ENCODE measurements around the gene USP6NL. TPM values are rescaled to one million over a fixed set of nuclear protein-coding genes. Genes with fewer than 3 reads are reported as not detected.

USP6NL gene
- total RNA-seq, 2 donors from 2014 or later, result 11.2 to 18.4 TPM

- intact Hi-C loops (cut with DNase I), result no loop called here
- no peak for DNase-seq (ENCODE audit: low spot score)
Measured at GRCh38 chr10:11600280-11600679, 11.2 kb downstream of the USP6NL start.

- DNase-seq (ENCODE audit: low spot score), result no peak
- intact Hi-C loops (cut with DNase I), result no loop called here
Measured at GRCh38 chr10:11598712-11599397, 12.6 kb downstream of the USP6NL start.

GRCh38 chr10:11597470-11597869 is 14.0 kb downstream of the USP6NL start:
- intact Hi-C loops (cut with DNase I), result no loop called here
- no peak for DNase-seq (ENCODE audit: low spot score)

- no peak for DNase-seq (ENCODE audit: low spot score)
- intact Hi-C loops (cut with DNase I), result no loop called here
Measured at GRCh38 chr10:11595395-11595692, 16.1 kb downstream of the USP6NL start.

- no peak for DNase-seq (ENCODE audit: low spot score)
- intact Hi-C loops (cut with DNase I), result no loop called here
Measured at GRCh38 chr10:11594589-11595394, 16.7 kb downstream of the USP6NL start.

- intact Hi-C loops (cut with DNase I), result no loop called here
- no peak for DNase-seq (ENCODE audit: low spot score)
Measured at GRCh38 chr10:11593612-11594011, 17.8 kb downstream of the USP6NL start.

GRCh38 chr10:11589738-11590137 is 21.7 kb downstream of the USP6NL start:
- intact Hi-C loops (cut with DNase I), result no loop called here
- no peak for DNase-seq (ENCODE audit: low spot score)

GRCh38 chr10:11588873-11589574 is 22.4 kb downstream of the USP6NL start:
- intact Hi-C loops (cut with DNase I), result no loop called here
- no peak for DNase-seq (ENCODE audit: low spot score)

GRCh38 chr10:11587722-11588259 is 23.7 kb downstream of the USP6NL start:
- intact Hi-C loops (cut with DNase I), result no loop called here
- DNase-seq (ENCODE audit: low spot score), result no peak

GRCh38 chr10:11586170-11586569 is 25.3 kb downstream of the USP6NL start:
- intact Hi-C loops (cut with DNase I), result no loop called here
- DNase-seq (ENCODE audit: low spot score), result no peak

GRCh38 chr10:11581213-11581612 is 30.2 kb downstream of the USP6NL start:
- DNase-seq (ENCODE audit: low spot score), result no peak
- intact Hi-C loops (cut with DNase I), result no loop called here

GRCh38 chr10:11579885-11580284 is 31.6 kb downstream of the USP6NL start:
- intact Hi-C loops (cut with DNase I), result no loop called here
- no peak for DNase-seq (ENCODE audit: low spot score)

- DNase-seq (ENCODE audit: low spot score), result no peak
- intact Hi-C loops (cut with DNase I), result no loop called here
Measured at GRCh38 chr10:11578802-11579255, 32.6 kb downstream of the USP6NL start.

GRCh38 chr10:11576092-11576809 is 35.2 kb downstream of the USP6NL start:
- intact Hi-C loops (cut with DNase I), result no loop called here
- no peak for DNase-seq (ENCODE audit: low spot score)

GRCh38 chr10:11573497-11573896 is 38.0 kb downstream of the USP6NL start:
- no peak for DNase-seq (ENCODE audit: low spot score)
- intact Hi-C loops (cut with DNase I), result no loop called here

- intact Hi-C loops (cut with DNase I), result no loop called here
Measured at GRCh38 chr10:11570751-11571150, 40.7 kb downstream of the USP6NL start.

GRCh38 chr10:11569471-11569870 is 42.0 kb downstream of the USP6NL start:
- intact Hi-C loops (cut with DNase I), result no loop called here

More at GRCh38 chr10:11570751-11571150, 40.7 kb downstream of the USP6NL start:
- DNase-seq (ENCODE audit: low spot score), result no peak

GRCh38 chr10:11568578-11568977 is 42.9 kb downstream of the USP6NL start:
- intact Hi-C loops (cut with DNase I), result no loop called here
- no peak for DNase-seq (ENCODE audit: low spot score)

More at GRCh38 chr10:11569471-11569870, 42.0 kb downstream of the USP6NL start:
- no peak for DNase-seq (ENCODE audit: low spot score)

GRCh38 chr10:11564741-11565140 is 46.7 kb downstream of the USP6NL start:
- intact Hi-C loops (cut with DNase I), result no loop called here
- DNase-seq (ENCODE audit: low spot score), result no peak
